HepG2 (cell line): Measurements from ENCODE around the gene JPH4. TPM values are rescaled to one million over a fixed set of nuclear protein-coding genes. Genes with fewer than 3 reads are reported as not detected.
A peak's percentile ranks its signal among the peaks of the same experiment; 100 is the strongest.

ENCODE experiments used
- AKAP8 ChIP-seq: sonication (generic); formaldehyde crosslinking; IDR thresholded peaks from 2 replicates; pipeline ENCODE4 v1.5.1; 2020; ENCODE audit warnings: mild to moderate bottlenecking, missing genetic modification reagents
- ARHGAP35 ChIP-seq: sonication (generic); formaldehyde crosslinking; IDR thresholded peaks from 2 replicates; pipeline ENCODE4 v1.9.0; 2022; ENCODE audit warnings: mild to moderate bottlenecking, inconsistent platforms, moderate library complexity, missing genetic modification reagents, borderline replicate concordance
- ATM ChIP-seq: fragments of 450-650 bp; IDR thresholded peaks from 2 replicates; pipeline ENCODE4 v1.7.1; 2017; ENCODE audit warnings: mild to moderate bottlenecking, borderline replicate concordance
- BHLHE40 ChIP-seq: IDR thresholded peaks from 2 replicates; pipeline ENCODE4 v1.6.1; 2011; ENCODE audit warnings: low read length, improper control_type of control experiment
- ELF3 ChIP-seq: IDR thresholded peaks from 2 replicates; pipeline ENCODE4 v1.6.1; 2016; ENCODE audit warnings: missing genetic modification reagents, missing compliant biosample characterization
- FOXC1 ChIP-seq: sonication (generic); formaldehyde crosslinking; IDR thresholded peaks from 2 replicates; pipeline ENCODE4 v1.8.0; 2022; ENCODE audit warnings: mild to moderate bottlenecking, missing genetic modification reagents, borderline replicate concordance
- HNRNPL ChIP-seq: fragments of 200-400 bp; formaldehyde crosslinking; IDR thresholded peaks from 2 replicates; pipeline ENCODE4 v1.6.1; 2017; ENCODE audit warnings: mild to moderate bottlenecking, low read depth, low read length
- MATR3 ChIP-seq: sonication (generic); formaldehyde crosslinking; IDR thresholded peaks from 2 replicates; pipeline ENCODE4 v1.4.0; 2020; ENCODE audit warnings: missing genetic modification reagents
- MAZ ChIP-seq, 2 experiments: sonication (generic) in 1 of 2; formaldehyde crosslinking in 1 of 2; IDR thresholded peaks; 2 replicates each; pipeline versions ENCODE4 v1.5.0 to v1.6.1; 2012 to 2020; ENCODE audit warnings: low read depth in 2 of 2, mild to moderate bottlenecking in 2 of 2, borderline replicate concordance in 1 of 2, improper control_type of control experiment in 1 of 2, low read length in 1 of 2, missing genetic modification reagents in 1 of 2, moderate library complexity in 1 of 2
- NR0B2 ChIP-seq: sonication (generic); formaldehyde crosslinking; IDR thresholded peaks from 2 replicates; pipeline ENCODE4 v1.4.0; 2020; ENCODE audit warnings: mild to moderate bottlenecking, missing genetic modification reagents
- PHF5A ChIP-seq: IDR thresholded peaks from one replicate; pipeline ENCODE4 v1.6.1; 2018; ENCODE audit warnings: low read depth, missing genetic modification reagents; ENCODE audit not compliant: unreplicated experiment
- POLR2G ChIP-seq: fragments of 200-400 bp; formaldehyde crosslinking; IDR thresholded peaks from 2 replicates; pipeline ENCODE4 v1.6.1; 2018; ENCODE audit warnings: mild to moderate bottlenecking, low read depth, low read length, moderate library complexity
- RBM22 ChIP-seq: fragments of 200-400 bp; formaldehyde crosslinking; optimal IDR thresholded peaks from 2 replicates; pipeline ENCODE3; 2017; ENCODE audit warnings: mild to moderate bottlenecking, low read length, moderate library complexity
- RELA ChIP-seq: sonication (generic); formaldehyde crosslinking; IDR thresholded peaks from 2 replicates; pipeline ENCODE4 v1.4.0; 2020; ENCODE audit warnings: missing genetic modification reagents
- SMC3 ChIP-seq: IDR thresholded peaks from 2 replicates; pipeline ENCODE4 v1.6.1; 2011; ENCODE audit warnings: low read length, improper control_type of control experiment
- ZBTB7A ChIP-seq: sonication (generic); formaldehyde crosslinking; IDR thresholded peaks from 2 replicates; pipeline ENCODE4 v1.8.0; 2022; ENCODE audit warnings: mild to moderate bottlenecking, missing genetic modification reagents
- ZFP36L2 ChIP-seq: sonication (generic); formaldehyde crosslinking; IDR thresholded peaks from 2 replicates; pipeline ENCODE4 v1.4.0; 2020; ENCODE audit warnings: missing genetic modification reagents
- ZFYVE20 ChIP-seq: sonication (generic); formaldehyde crosslinking; IDR thresholded peaks from 2 replicates; pipeline ENCODE4 v1.8.0; 2023; ENCODE audit warnings: low read depth, mild to moderate bottlenecking, moderate library complexity, missing genetic modification reagents, borderline replicate concordance
- ZNF280D ChIP-seq: sonication (generic); formaldehyde crosslinking; IDR thresholded peaks from 2 replicates; pipeline ENCODE4 v1.5.1; 2020; ENCODE audit warnings: mild to moderate bottlenecking, missing genetic modification reagents
- ZNF329 ChIP-seq: sonication (generic); formaldehyde crosslinking; IDR thresholded peaks from 2 replicates; pipeline ENCODE4 v1.9.0; 2021; ENCODE audit warnings: low read depth, mild to moderate bottlenecking, missing genetic modification reagents
- ZNF33B ChIP-seq: sonication (generic); formaldehyde crosslinking; IDR thresholded peaks from 2 replicates; pipeline ENCODE4 v1.5.1; 2020; ENCODE audit warnings: mild to moderate bottlenecking, missing genetic modification reagents
- ZNF350 ChIP-seq: sonication (generic); formaldehyde crosslinking; IDR thresholded peaks from 2 replicates; pipeline ENCODE4 v1.4.0; 2020; ENCODE audit warnings: mild to moderate bottlenecking, low read depth, missing genetic modification reagents, borderline replicate concordance
- ZNF530 ChIP-seq: sonication (generic); formaldehyde crosslinking; IDR thresholded peaks from 2 replicates; pipeline ENCODE4 v1.5.0; 2020; ENCODE audit warnings: low read depth, mild to moderate bottlenecking, missing genetic modification reagents
- ZNF563 ChIP-seq: sonication (generic); formaldehyde crosslinking; IDR thresholded peaks from 2 replicates; pipeline ENCODE4 v1.8.0; 2022; ENCODE audit warnings: mild to moderate bottlenecking, moderate library complexity, missing genetic modification reagents
- ZNF773 ChIP-seq: sonication (generic); formaldehyde crosslinking; IDR thresholded peaks from 2 replicates; pipeline ENCODE4 v1.4.0; 2020; ENCODE audit warnings: missing genetic modification reagents, borderline replicate concordance
- ZNF776 ChIP-seq: sonication (generic); formaldehyde crosslinking; IDR thresholded peaks from 2 replicates; pipeline ENCODE4 v1.4.0; 2020; ENCODE audit warnings: mild to moderate bottlenecking, missing genetic modification reagents
- ZNF879 ChIP-seq: sonication (generic); formaldehyde crosslinking; IDR thresholded peaks from 2 replicates; pipeline ENCODE4 v1.8.1; 2023; ENCODE audit warnings: missing genetic modification reagents
- polyA plus RNA-seq, 8 experiments: library from polyadenylated mRNA; depleted of rRNA in 3 of 8; stranded (reverse) in 7 of 8; unstranded in 1 of 8; fragments of >200 nt; fragmentation: Illumina TruSeq in 4 of 8; extraction: Trizol in 4 of 8; gene quantifications; 2 replicates each; pipeline versions ENCODE4 v1.2.1 to v1.2.3, GENCODE V29; 2011 to 2016; ENCODE audit warnings: low read depth in 4 of 8, missing spikeins in 1 of 8, mixed read lengths in 1 of 8; ENCODE audit not compliant: insufficient read depth in 1 of 8
- total RNA-seq, 5 experiments: library from RNA; depleted of rRNA; stranded (reverse); fragments of >200 nt; fragmentation: Illumina TruSeq; extraction: Trizol; gene quantifications; 2 replicates each; pipeline ENCODE4 v1.2.3, GENCODE V29; 2016; ENCODE audit warnings: low read depth in 1 of 5

Gene JPH4
- total and polyA plus RNA-seq, 2 of the 13 experiments (the other 11 are each of a cell fraction or from before 2014, with no cell fraction given): 0.08 to 0.22 TPM

- TF ChIP-seq POLR2G (peak; percentile 95), AKAP8 (CRISPR knock-in tag) (peak; percentile 78; the same call in 1 of the 2 replicates), HNRNPL (0 out of 2 replicates have a peak, but pooled peaks have one; percentile 31), NR0B2 (CRISPR knock-in tag) (peak; percentile 54; the same call in 1 of the 2 replicates), ATM (no peak), MATR3 (CRISPR knock-in tag) (no peak), ARHGAP35 (CRISPR knock-in tag) (peak; percentile 48; the same call in 1 of the 2 replicates), ZNF879 (CRISPR knock-in tag) (no peak), BHLHE40 (0 out of 2 replicates have a peak, but pooled peaks have one; percentile 36), ELF3 (CRISPR knock-in tag) (peak; percentile 71; the same call in 1 of the 2 replicates), ZNF33B (CRISPR knock-in tag) (peak; percentile 16; the same call in 1 of the 2 replicates), ZNF530 (no peak), SMC3 (no peak), ZNF563 (CRISPR knock-in tag) (peak; percentile 87), FOXC1 (CRISPR knock-in tag) (peak; percentile 77; the same call in 1 of the 2 replicates), RBM22 (no peak), ZBTB7A (CRISPR knock-in tag) (peak; percentile 87), RELA (peak; percentile 22), PHF5A (no peak), ZFYVE20 (CRISPR knock-in tag) (peak; percentile 55), ZNF350 (CRISPR knock-in tag) (no peak; the same call in 1 of the 2 replicates), ZNF773 (CRISPR knock-in tag) (no peak), ZFP36L2 (CRISPR knock-in tag) (0 out of 2 replicates have a peak, but pooled peaks have one; percentile 63), ZNF329 (CRISPR knock-in tag) (peak; percentile 88), MAZ (IDR thresholded peaks at IDR 0.05; ENCODE audit: borderline replicate concordance, low read depth, low read length) (peak; percentile 49; the same call in 1 of the 2 replicates), MAZ (CRISPR knock-in tag; IDR thresholded peaks at IDR 0.05; ENCODE audit: low read depth) (peak; percentile 89), ZNF280D (CRISPR knock-in tag) (peak; percentile 95), ZNF776 (CRISPR knock-in tag) (peak; percentile 75; the same call in 1 of the 2 replicates)
These were observed 27.1 kb downstream of the JPH4 start, which contains the start of gene ZFHX2 (continued) for GRCh38 chr14:23551266-23552028.
